Mesodermal cell (in vitro differentiated cells): ENCODE measurements around the gene INO80.
"Not testable (repeated sequence)": the region's sequence is repeated elsewhere in the genome, so short reads cannot be mapped to it uniquely, and the experiment has no call there.

Experiments used
- H3K27ac ChIP-seq: 2 replicates; pipeline ENCODE4 v1.7.0; 2013; ENCODE audit warnings: mild to moderate bottlenecking, low read depth, low read length, moderate library complexity; ENCODE audit not compliant: severe bottlenecking
- H3K36me3 ChIP-seq: 2 replicates; pipeline ENCODE4 v1.7.1; 2013; ENCODE audit warnings: mild to moderate bottlenecking, low read length, moderate library complexity; ENCODE audit not compliant: control insufficient read depth, insufficient read depth
- H3K4me1 ChIP-seq: one replicate; pipeline ENCODE4 v1.7.1; 2013; ENCODE audit warnings: mild to moderate bottlenecking, low read length; ENCODE audit not compliant: insufficient read depth, control insufficient read depth, poor library complexity, severe bottlenecking
- H3K4me3 ChIP-seq: 2 replicates; pipeline ENCODE4 v1.7.0; 2013; ENCODE audit warnings: low read length, control low read depth, mild to moderate bottlenecking; ENCODE audit not compliant: insufficient read depth, poor library complexity, severe bottlenecking; ENCODE audit errors: extremely low read depth
- H3K9me3 ChIP-seq: 2 replicates; pipeline ENCODE4 v1.7.1; 2013; ENCODE audit warnings: mild to moderate bottlenecking, low read length, moderate library complexity; ENCODE audit not compliant: control insufficient read depth
- WGBS, 2 experiments: methylation state at CpG; one replicate each; pipeline ENCODE4 v1.1.5; 2013; ENCODE audit warnings: missing lambda C conversion rate in 2 of 2; ENCODE audit not compliant: insufficient coverage in 2 of 2; 5-methylcytosine and 5-hydroxymethylcytosine counted together

Gene INO80

DNA sequence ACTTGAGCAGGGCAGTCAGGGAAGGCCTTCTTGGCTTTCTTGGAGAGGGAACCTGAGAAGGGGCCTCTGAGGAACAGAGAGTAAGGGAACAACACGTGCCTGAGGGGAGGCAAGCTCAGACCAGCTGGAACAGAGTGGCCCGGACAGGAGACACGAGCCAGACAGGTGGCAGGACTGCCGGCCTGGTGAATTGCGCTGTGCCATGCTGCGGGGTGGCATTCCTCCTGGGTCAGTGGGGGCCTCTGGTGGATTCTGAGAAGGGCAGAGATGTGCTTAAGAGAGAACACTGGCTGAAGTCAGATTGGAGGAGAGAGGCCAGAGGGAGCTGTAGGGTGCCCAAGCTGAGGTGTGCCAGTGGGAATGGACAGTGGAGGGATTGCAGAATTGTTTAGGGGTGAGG, 157.9 kb downstream of the INO80 start:
- WGBS, 2 experiments, result 88 to 91% methylated on average over 6 of the region's 6 CpGs
- Histone ChIP-seq H3K4me3 (no peak overlapping the region), H3K36me3 (peaks cover 24% of the 10 kb centered on the region), H3K27ac (no peak overlapping the region), H3K9me3 (no peaks in the 10 kb centered on the region), H3K4me1 (peaks cover 3% of the 10 kb centered on the region)

DNA sequence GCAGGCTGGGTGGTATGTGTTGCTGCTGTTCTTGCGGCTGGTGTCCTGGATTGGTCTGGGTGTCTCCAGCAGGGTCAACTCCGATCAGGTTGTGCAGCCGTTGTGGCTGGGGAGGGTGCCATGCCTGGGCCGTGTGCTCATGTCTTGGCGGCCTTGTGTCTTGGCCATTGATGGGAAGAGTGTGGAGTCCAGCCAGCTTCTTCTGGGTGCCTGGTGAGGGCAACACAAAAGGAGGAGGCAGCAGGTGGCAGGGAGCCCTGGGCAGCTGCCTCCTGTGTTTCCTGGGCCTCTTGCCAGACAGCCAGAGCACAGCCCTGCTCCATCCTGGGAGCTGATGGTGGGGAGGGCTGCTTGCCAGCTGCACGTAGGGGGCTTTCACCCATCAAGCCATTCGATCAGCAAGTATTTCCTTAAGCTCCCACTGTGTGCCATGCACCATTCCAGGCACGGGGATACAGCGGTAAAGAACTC, 158.5 kb downstream of the INO80 start:
- peaks cover 3% of the 10 kb centered on the region for H3K4me1 ChIP-seq
- 87 to 93% methylated on average over 3 to 5 of the region's 9 CpGs for WGBS, 2 experiments
- peaks cover 24% of the 10 kb centered on the region for H3K36me3 ChIP-seq
- no peaks in the 10 kb centered on the region for H3K9me3 ChIP-seq
- no peak overlapping the region for H3K27ac ChIP-seq
- no peak overlapping the region for H3K4me3 ChIP-seq

DNA sequence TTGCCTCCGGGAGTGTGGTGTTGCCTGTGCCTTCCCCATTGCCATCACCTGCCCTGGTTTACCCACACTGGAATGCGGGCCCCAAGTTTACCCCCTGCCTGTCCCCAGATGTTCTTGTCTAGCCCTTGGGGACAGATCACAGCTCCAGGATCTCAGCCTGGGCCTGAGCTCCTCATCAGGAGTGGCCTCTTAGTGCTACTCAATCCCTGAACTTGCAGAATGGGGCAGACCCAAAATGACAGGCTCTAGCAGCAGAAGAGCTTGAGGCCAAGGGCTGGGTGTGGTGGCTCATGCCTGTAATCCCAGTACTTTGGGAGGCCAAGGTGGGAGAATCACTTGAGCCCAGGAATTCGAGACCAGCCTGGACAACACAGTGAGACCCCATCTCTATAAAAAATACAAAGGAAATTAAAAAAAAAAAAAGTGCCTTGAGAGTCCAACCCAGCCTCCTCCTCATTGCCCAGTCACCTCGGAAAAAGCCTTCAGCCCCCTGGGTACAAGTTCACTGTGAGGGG, 159.0 kb downstream of the INO80 start:
- Histone ChIP-seq H3K9me3 (no peaks in the 10 kb centered on the region), H3K4me3 (no peak overlapping the region), H3K4me1 (peaks cover 3% of the 10 kb centered on the region), H3K27ac (no peak overlapping the region), H3K36me3 (peaks cover 24% of the 10 kb centered on the region)
- 97 to 100% methylated on average over 1 to 3 of the region's 4 CpGs for WGBS, 2 experiments

DNA sequence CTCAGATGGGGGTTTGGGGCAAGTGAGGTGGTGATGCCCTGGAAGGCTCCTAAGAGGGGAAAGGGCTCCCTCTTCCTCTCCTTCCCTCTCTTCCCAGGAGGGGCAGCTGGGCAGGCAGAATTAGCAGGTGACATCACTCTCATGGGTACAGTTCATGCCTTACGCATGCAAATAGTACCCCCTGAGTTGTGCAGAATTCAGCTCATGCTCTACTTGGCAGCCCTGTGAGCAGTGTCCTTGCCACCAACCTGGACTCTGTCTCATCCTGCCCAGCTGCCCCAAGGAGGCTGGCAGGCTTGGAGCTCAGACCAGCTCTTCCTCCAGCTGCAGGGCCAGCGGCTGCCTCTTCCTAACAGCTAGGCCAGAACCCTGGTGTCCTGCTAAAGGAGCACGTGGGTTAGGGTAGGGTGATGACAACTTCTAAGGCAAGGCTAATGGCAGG, 159.5 kb downstream of the INO80 start:
- H3K9me3 ChIP-seq, result no peaks in the 10 kb centered on the region
- H3K4me3 ChIP-seq, result no peak overlapping the region
- 94 to 100% methylated on average over 2 to 3 of the region's 3 CpGs for WGBS, 2 experiments
- no peak overlapping the region for H3K27ac ChIP-seq
- H3K4me1 ChIP-seq, result peaks cover 3% of the 10 kb centered on the region
- peaks cover 24% of the 10 kb centered on the region for H3K36me3 ChIP-seq

DNA sequence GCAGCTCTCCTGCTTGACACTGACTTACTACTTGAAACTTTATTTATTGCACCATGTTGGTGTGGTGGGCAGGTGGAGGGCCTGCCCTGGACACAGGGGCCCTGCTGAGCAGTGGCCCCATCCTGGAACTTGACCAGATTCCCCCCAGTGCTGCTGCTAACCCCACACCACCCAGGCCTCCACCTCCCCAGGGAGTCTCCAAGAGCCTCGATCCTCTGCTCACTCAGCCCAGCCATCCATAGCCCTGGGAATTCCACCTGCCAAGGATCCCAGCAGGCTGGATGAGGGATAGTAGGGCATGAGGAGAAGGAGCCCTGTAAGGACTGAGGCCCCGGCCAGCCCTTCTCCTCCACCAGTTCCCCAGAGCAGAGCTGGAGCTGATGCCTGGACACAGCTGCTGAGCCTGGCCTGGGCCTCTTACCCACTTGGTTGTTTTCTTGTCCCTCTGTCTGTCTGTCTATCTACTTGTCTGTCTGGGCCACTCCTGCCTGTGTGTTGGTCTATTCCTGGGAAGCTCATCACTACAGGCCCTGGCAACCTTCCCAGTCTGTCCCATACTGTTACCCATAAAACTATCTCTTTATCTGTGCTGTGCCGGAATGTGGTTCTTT, 160.0 kb downstream of the INO80 start:
- H3K9me3 ChIP-seq, result no peaks in the 10 kb centered on the region
- 100% methylated on average over 1 of the region's 3 CpGs for WGBS, 2 experiments
- H3K4me1 ChIP-seq, result peaks cover 3% of the 10 kb centered on the region
- peaks cover 24% of the 10 kb centered on the region for H3K36me3 ChIP-seq
- H3K27ac ChIP-seq, result no peak overlapping the region
- H3K4me3 ChIP-seq, result no peak overlapping the region

DNA sequence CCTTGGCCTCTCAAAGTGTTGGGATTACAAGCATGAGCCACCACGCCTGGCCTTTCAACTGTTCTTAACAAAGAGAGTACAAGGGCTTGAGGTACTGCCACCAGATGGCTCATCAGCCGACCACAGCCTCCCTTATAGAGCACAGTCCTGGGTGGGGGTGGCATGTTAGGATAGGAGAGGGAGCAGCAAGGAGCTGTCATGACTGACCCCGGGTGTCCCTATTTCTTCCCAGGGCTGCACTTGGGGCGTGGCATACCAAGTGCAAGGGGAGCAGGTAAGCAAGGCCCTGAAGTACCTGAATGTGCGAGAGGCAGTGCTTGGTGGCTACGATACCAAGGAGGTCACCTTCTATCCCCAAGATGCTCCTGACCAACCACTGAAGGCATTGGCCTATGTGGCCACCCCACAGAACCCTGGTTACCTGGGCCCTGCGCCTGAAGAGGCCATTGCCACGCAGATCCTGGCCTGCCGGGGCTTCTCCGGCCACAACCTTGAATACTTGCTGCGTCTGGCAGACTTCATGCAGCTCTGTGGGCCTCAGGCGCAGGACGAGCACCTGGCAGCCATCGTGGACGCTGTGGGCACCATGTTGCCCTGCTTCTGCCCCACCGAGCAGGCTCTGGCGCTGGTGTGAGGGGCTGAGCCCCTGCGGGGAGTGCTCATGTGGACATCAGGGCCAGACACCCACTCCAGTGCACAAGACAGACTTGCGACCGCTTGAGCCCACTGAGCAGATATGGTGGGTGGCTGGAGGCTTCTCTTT, 160.8 kb downstream of the INO80 start:
- H3K36me3 ChIP-seq, result peaks cover 24% of the 10 kb centered on the region

DNA sequence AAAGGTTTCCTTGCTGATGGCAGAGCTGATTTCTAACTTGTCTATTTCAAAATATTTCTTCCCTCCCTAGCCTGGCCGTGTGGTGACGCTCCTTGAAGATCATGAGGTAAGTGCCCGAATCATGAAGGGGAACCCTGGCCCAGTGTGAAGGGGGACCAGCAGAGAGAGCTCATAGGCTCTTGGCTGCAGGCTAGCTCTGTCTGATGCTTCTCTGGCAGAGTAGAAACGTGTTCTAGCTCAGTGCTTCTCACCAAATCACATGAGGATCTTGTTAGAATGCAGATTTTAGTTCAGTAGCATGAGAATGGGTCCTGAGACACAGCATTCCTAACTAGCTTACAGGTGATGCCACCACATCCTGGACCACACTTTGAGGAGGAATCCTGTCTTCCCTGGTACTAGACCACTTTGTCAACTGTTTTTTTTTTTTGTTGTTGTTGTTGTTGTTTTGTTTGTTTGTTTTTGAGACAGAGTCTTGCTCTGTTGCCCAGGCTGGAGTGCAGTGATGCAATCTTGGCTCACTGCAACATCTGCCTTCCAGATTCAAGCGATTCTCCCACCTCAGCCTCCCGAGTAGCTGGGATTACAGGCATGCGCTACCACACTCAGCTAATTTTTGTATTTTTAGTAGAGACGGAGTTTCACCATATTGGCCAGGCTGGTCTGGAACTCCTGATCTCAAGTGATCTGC, 161.8 kb downstream of the INO80 start:
- peak overlapping the region; percentile 75 for H3K4me3 ChIP-seq
- WGBS, 2 experiments, result 72 to 83% methylated on average over 4 to 7 of the region's 8 CpGs
- not testable (repeated sequence) for H3K9me3 ChIP-seq, H3K27ac ChIP-seq, H3K4me1 ChIP-seq
- peaks cover 24% of the 10 kb centered on the region for H3K36me3 ChIP-seq

More for the DNA sequence above, 160.8 kb downstream of the INO80 start:
- H3K27ac ChIP-seq, result no peak overlapping the region
- peak overlapping the region; percentile 14 for H3K4me3 ChIP-seq
- H3K9me3 ChIP-seq, result no peaks in the 10 kb centered on the region
- peaks cover 3% of the 10 kb centered on the region for H3K4me1 ChIP-seq
- 93 to 96% methylated on average over 12 to 20 of the region's 20 CpGs for WGBS, 2 experiments

DNA sequence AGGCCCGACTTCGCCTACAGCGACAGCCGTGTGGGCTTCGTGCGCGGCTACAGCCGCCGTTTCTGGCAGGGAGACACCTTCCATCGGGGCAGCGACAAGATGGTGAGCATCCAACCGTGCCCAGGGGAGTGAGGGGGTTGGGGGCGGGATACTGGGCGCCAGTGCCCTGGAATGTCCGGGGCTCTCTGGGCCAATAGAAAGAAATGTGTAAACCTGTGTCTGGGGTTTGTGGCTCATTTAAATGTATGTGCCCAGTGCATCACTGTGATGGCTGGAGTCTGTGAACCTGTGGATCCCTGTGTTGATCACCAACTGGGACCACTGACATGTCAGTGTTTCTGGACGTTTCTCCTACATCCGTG, 162.4 kb downstream of the INO80 start:
- peak overlapping the region; percentile 75 for H3K4me3 ChIP-seq
- WGBS, 2 experiments, result 4 to 5% methylated on average over 10 to 17 of the region's 17 CpGs
- H3K4me1 ChIP-seq, result no peaks in the 10 kb centered on the region
- peaks cover 24% of the 10 kb centered on the region for H3K36me3 ChIP-seq
- H3K27ac ChIP-seq, result peak overlapping the region; percentile 97
- no peaks in the 10 kb centered on the region for H3K9me3 ChIP-seq

DNA sequence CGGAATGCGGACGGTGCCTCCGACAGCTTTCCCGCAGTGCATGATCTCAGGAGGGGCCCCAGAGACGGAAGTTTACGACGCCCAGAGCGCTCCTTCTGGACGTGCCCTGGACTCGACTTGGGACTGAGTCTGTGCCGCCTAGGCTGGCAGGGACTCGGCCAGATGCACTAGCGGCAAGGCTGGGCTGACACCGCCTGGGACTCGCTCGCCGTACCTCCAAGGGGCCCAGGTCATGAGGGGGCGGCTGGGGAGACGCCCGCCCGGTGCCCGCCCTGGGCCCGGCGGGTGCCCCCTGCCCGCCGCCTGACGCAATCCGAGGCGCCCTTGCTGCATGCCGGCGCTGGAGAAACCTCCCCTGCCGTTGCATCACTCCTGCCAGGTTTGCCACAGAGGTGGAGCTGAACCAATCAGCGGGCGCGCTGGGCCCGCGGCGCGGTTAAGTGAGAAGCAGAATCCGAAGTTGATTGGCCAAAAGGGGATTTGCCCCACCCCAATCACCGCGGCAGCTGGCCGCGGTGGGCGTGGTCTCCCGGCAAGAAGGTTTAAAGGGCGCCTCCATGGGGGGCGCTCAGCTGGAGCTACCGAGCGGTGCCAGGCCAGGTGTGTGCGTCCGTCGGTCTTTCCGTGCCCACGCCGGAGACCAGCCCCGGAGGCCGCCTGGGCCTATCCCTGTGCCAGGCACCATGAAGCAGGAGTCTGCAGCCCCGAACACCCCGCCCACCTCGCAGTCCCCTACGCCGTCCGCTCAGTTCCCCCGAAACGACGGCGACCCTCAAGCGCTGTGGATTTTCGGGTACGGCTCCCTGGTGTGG, 163.0 kb downstream of the INO80 start, which contains the start of gene CHAC1:
TSS of gene CHAC1 (plus strand) at position 571 of the 812 bp plus-strand sequence. CDS start at position 684, 113 bp downstream.
- 1% methylated on average over 52 to 55 of the region's 72 CpGs for WGBS, 2 experiments
- Histone ChIP-seq H3K9me3 (no peaks in the 10 kb centered on the region), H3K4me1 (no peaks in the 10 kb centered on the region), H3K27ac (peak within 1 kb of the TSS; percentile 97), H3K4me3 (peak within 1 kb of the TSS; percentile 75), H3K36me3 (peaks cover 24% of the 10 kb centered on the region)

DNA sequence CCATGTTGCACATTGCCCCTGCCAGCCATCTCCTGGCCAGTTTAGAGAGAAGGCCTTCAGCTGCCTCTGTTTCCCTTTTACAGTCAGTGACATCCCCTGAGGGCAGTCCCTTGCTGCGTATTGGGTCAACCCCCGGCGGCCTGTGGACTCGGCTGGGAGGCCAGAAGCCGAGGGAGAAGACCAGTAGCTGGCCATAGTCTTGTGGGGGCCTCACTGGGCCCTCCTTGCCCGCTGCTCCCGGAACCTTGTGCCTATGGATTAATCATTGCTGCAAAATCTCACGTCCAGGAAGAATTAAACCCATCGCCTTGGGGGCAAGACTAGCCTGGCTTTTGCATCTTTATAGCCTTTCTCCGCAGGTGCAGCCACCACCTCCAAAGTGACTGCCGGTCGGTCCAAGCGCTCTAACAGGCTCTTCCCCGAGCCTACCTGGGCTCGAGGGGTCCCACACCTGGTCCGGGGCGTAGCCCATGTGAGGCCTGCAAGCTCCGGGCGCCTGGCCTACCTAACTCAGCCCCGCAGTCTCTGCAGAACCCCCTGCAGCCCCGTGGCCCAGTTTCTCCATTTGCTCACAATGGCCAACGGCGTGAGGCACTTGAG, 163.7 kb downstream of the INO80 start:
- Histone ChIP-seq H3K4me1 (no peaks in the 10 kb centered on the region), H3K36me3 (peaks cover 24% of the 10 kb centered on the region), H3K9me3 (no peaks in the 10 kb centered on the region), H3K4me3 (peak overlapping the region; percentile 75), H3K27ac (peak overlapping the region; percentile 97)
- 42% methylated on average over 23 of the region's 23 CpGs for WGBS, 2 experiments
